NCI-H2196 treated with DMSO at 0.1 percent for 48 hours (cell line): ENCODE results near the gene JMJD7.

Source experiments
- DNase-seq: peaks from one replicate; lab custom pipeline; 2025; ENCODE audit not compliant: unreplicated experiment; lab: John Stamatoyannopoulos, UW

JMJD7 gene

GRCh38 chr15:41881086-41881485 lies 53.2 kb downstream of the JMJD7 start:
- DNase-seq, result no peak

GRCh38 chr15:41881550-41881919 lies 53.6 kb downstream of the JMJD7 start:
- DNase-seq, result no peak

DNA sequence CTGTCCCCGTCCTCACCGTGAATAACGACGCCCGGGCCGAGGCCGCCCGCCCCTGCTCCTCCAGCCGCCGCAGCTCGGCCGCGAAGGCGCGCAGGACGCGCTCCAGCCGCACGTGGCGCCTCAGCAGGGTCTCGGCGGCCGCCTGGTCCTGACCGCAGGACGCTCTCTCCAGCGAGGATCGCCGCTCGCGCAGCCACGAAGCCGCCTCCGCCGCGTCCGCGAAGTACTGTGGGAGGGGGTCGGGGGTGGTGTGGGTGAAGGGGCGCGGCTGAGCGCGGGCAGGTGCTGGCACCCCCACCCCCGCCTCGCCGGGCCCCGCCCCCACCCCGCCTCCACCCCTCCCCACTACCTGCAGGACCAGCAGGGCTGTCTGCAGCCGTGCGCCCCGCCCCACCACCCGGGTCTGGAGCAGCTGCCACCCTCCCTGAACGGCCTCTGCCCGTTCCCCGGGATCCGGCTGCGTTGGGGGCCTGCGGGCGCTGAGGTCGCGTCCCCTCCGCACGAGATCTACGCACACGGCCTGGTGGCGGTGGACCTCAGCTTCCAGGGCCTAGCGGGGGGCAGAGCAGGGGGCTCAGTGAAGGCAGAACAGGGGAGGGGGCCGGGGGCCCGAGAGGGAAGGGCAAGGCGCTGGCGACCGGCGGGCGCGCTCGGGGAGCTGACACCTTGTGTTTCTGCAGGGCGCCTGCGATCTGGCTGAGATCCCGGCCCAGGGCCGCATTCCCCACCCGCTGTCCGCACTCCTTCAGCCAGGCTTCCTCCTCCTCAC lies 54.2 kb downstream of the JMJD7 start:
- DNase-seq, result no peak

- no peak for DNase-seq
These were observed 55.0 kb downstream of the JMJD7 start for GRCh38 chr15:41882689-41883483.

- DNase-seq, result no peak
These were observed 55.6 kb downstream of the JMJD7 start for GRCh38 chr15:41883484-41883825.

DNA sequence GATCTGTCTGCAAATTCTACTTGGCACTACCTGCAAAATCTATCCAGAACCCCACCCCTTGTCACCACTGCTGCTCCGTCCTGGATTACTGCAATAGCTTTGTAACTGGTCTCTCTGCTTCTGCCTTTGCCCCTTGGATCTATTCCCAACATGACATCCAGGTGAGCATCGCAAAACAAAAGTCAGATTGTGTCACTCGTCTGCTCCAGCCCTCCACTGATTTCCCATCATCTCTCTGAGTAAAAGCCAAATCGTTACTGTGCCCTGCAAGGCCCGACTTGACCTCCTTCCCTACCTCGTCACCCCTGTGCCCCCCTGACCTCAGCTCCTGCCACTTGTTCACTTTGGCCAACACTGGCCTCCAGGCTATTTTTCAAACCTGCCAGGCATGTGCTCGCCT lies 56.6 kb downstream of the JMJD7 start:
- DNase-seq, result no peak

- no peak for DNase-seq
These were observed 57.4 kb downstream of the JMJD7 start for GRCh38 chr15:41885321-41885720.

GRCh38 chr15:41885841-41886240 lies 57.9 kb downstream of the JMJD7 start:
- DNase-seq, result no peak

- DNase-seq, result no peak
These were observed 58.8 kb downstream of the JMJD7 start for GRCh38 chr15:41886741-41887140.

DNA sequence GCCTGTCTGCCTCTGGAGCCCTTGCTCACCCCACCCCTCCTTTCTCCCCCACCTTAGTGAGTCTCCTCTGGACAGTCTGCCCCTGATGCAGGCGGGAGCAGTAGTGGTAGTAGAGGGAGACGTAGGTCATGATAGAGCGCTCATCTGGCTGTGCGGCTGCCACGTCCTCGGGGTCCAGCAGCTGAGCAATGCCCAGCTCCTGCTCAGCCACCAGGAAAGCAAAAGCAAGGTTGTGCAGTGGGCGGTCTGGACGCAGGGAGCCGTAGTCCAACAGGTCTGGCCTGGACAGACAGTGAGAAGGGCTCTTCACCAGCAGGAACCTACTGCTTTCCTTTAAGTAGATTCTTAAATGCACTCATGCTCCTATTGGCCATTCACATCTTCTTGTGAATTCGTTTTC lies 59.3 kb downstream of the JMJD7 start:
- DNase-seq, result no peak
